ENCODE data around the gene KRTAP1-1. TPM values are rescaled to one million over a fixed set of nuclear protein-coding genes. Genes with fewer than 3 reads are reported as not detected.
"Not testable (repeated sequence)": the region's sequence is repeated elsewhere in the genome, so short reads cannot be mapped to it uniquely, and the experiment has no call there.

The KRTAP1-1 gene
- total RNA-seq, 3 donors from 2014 or later = not detected

DNA sequence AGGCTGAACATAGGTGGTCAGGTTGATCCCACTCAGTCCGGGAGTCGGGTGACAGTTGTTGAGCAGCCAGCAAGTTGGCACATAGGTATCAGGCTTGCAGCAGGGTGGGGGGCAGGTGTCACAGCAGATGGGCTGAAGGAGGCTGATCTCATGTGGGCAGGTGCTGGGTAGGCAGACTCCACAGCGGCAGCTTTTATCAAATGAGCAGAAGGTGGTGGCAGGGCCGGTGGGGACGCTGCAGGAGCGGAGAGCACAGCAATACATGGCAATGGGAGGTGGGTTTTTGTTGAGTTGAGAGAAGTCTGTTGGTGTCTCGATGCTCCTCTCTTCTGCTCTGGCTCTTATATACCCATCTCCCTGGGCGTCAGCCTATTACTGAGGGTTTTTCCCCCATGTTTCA, 32.4 kb downstream of the KRTAP1-1 start, which contains the start of gene KRTAP3-1:
KRTAP3-1 (minus strand) TSS at position 318 of the 400 bp plus-strand sequence; CDS start at position 264, 54 bp downstream.
- TF ChIP-seq, protein P1, sequence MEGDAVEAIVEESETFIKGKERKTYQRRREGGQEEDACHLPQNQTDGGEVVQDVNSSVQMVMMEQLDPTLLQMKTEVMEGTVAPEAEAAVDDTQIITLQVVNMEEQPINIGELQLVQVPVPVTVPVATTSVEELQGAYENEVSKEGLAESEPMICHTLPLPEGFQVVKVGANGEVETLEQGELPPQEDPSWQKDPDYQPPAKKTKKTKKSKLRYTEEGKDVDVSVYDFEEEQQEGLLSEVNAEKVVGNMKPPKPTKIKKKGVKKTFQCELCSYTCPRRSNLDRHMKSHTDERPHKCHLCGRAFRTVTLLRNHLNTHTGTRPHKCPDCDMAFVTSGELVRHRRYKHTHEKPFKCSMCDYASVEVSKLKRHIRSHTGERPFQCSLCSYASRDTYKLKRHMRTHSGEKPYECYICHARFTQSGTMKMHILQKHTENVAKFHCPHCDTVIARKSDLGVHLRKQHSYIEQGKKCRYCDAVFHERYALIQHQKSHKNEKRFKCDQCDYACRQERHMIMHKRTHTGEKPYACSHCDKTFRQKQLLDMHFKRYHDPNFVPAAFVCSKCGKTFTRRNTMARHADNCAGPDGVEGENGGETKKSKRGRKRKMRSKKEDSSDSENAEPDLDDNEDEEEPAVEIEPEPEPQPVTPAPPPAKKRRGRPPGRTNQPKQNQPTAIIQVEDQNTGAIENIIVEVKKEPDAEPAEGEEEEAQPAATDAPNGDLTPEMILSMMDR (IDR thresholded peaks at IDR 0.05) = no peak
- ATAC-seq = no peak

GRCh38 chr17:41004397-41004796, 36.9 kb downstream of the KRTAP1-1 start:
- H3K4me1 ChIP-seq (ENCODE audit: low read depth) = no peaks in the 10 kb centered on the region
- H3K4me3 ChIP-seq = no peak overlapping the region
- no peaks in the 10 kb centered on the region for H3K9me3 ChIP-seq
- intact Hi-C loops (cut with DNase I, micrococcal nuclease) = no loop called here
- no peak for ATAC-seq
- DNase-seq = no peak
- TF ChIP-seq, protein P1 (IDR thresholded peaks at IDR 0.05) = no peak
- H3K36me3 ChIP-seq (ENCODE audit: low read depth) = no peaks in the 10 kb centered on the region

More for the DNA sequence above, 32.4 kb downstream of the KRTAP1-1 start, which contains the start of gene KRTAP3-1:
- no peak for DNase-seq
- Histone ChIP-seq H3K36me3 (ENCODE audit: low read depth) (no peaks in the 10 kb centered on the region), H3K9me3 (no peaks in the 10 kb centered on the region), H3K4me1 (ENCODE audit: low read depth) (no peaks in the 10 kb centered on the region), H3K4me3 (no peak within 1 kb of the TSS)
- intact Hi-C loops (cut with DNase I, micrococcal nuclease) = no loop called here

DNA sequence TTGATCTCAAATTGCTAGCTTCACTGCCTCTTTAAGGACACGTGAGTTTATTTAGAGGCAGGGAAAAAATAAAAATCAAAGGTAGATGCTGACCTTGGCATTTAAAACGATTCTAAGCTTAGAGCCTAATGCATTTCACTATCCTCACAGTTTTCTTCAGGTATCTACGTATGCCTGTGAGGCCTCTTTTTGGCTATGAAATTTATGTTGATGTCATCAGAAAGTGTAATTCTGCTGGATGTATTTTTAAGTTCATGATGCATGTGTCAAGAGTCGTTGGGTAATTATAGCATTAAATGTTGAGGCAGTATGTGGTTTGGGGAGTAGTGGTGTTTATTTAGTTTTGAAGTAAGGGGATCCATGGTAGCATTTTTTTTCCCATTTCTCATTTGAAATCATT, 37.3 kb downstream of the KRTAP1-1 start:
- ATAC-seq (no peak), DNase-seq (no peak)
- Histone ChIP-seq H3K4me3 (no peak overlapping the region), H3K9me3 (no peaks in the 10 kb centered on the region), H3K36me3 (ENCODE audit: low read depth) (no peaks in the 10 kb centered on the region), H3K4me1 (ENCODE audit: low read depth) (no peaks in the 10 kb centered on the region)
- TF ChIP-seq, protein P1 (IDR thresholded peaks at IDR 0.05) = no peak
- intact Hi-C loops (cut with DNase I, micrococcal nuclease) = no loop called here

DNA sequence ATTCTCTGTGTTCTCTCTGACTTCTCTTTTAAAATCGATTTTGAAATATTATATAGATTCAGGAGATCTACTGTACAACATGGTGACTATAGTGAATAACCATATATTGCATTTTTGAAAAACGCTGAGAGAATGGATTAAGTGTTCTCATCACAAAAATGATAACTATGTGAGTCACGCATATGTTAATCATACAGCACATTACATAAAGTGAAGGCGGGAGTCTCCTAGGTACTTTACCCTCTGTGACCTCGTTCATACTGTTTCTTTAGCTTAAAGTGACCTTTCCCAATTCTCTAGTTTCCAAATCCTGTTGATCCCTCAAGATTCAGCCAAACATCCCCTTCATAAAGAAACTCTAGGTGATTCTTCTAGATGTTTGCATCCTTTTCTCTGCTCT, 38.4 kb downstream of the KRTAP1-1 start:
- Histone ChIP-seq H3K4me3 (no peak overlapping the region), H3K4me1 (ENCODE audit: low read depth) (no peaks in the 10 kb centered on the region), H3K9me3 (no peaks in the 10 kb centered on the region), H3K36me3 (ENCODE audit: low read depth) (no peaks in the 10 kb centered on the region)
- TF ChIP-seq, protein P1 (IDR thresholded peaks at IDR 0.05) = no peak
- no peak for DNase-seq
- ATAC-seq = no peak
- intact Hi-C loops (cut with DNase I, micrococcal nuclease) = no loop called here

- no peaks in the 10 kb centered on the region for H3K4me1 ChIP-seq (ENCODE audit: low read depth)
- H3K4me3 ChIP-seq = no peak overlapping the region
- DNase-seq (no peak), ATAC-seq (no peak)
- TF ChIP-seq, protein P1 (IDR thresholded peaks at IDR 0.05) = no peak
- intact Hi-C loops (cut with DNase I, micrococcal nuclease) = no loop called here
- no peaks in the 10 kb centered on the region for H3K36me3 ChIP-seq (ENCODE audit: low read depth)
- no peaks in the 10 kb centered on the region for H3K9me3 ChIP-seq
Measured at GRCh38 chr17:41001795-41002194, 39.5 kb downstream of the KRTAP1-1 start.

DNA sequence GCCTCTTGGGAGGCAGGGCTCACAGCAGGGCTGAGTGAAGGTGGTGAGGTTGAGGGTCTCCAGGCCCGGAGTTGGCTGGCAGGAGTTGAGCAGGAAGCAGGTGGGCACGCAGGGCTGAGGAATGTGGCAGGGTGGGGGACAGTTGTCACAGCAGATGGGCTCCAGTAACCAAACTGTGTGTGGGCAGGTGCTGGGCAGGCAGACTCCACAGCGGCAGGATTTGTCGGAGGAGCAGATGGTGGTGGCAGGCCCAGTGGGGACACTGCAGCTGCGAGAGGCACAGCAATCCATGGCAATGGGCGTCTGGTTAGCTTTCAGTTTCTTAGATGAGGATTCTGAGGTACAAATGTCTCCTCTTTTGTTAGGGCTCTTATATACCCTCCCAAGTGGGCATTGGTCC, 41.7 kb downstream of the KRTAP1-1 start, which contains the start of gene KRTAP3-2:
KRTAP3-2 (minus strand) TSS at position 344 of the 400 bp plus-strand sequence; CDS start at position 291, 53 bp downstream.
- intact Hi-C loops (cut with DNase I, micrococcal nuclease); H3K36me3 ChIP-seq (ENCODE audit: low read depth); H3K4me1 ChIP-seq (ENCODE audit: low read depth); ATAC-seq; DNase-seq; H3K4me3 ChIP-seq; H3K9me3 ChIP-seq: not testable (repeated sequence)
